WTC11 (cell line): Measurements from ENCODE around the gene DNAJC15.

ENCODE experiments used
- CDX4 ChIP-seq: fragments of 250-450 bp; sonication (Bioruptor Pico); IDR thresholded peaks from 2 replicates; pipeline ENCODE4 v1.9.0; 2021; ENCODE audit warnings: moderate library complexity, mild to moderate bottlenecking, inconsistent platforms, borderline replicate concordance
- E2F4 ChIP-seq: sonication (generic); formaldehyde crosslinking; IDR thresholded peaks from 2 replicates; pipeline ENCODE4 v1.8.1; 2022; ENCODE audit warnings: low read depth, mild to moderate bottlenecking, moderate library complexity, missing genetic modification reagents, borderline replicate concordance
- JUN ChIP-seq: sonication (generic); formaldehyde crosslinking; IDR thresholded peaks from 2 replicates; pipeline ENCODE4 v1.8.0; 2023; ENCODE audit warnings: mild to moderate bottlenecking, missing genetic modification reagents
- PREB ChIP-seq: sonication (generic); formaldehyde crosslinking; IDR thresholded peaks from 2 replicates; pipeline ENCODE4 v1.8.1; 2022; ENCODE audit warnings: mild to moderate bottlenecking, missing genetic modification reagents, moderate library complexity, borderline replicate concordance
- SP1 ChIP-seq: sonication (generic); formaldehyde crosslinking; conservative IDR thresholded peaks from 2 replicates; pipeline ENCODE4 v1.8.1; 2022; ENCODE audit warnings: missing genetic modification reagents
- ZNF671 ChIP-seq: fragments of 250-450 bp; sonication (Bioruptor Pico); IDR thresholded peaks from 2 replicates; pipeline ENCODE4 v1.8.0; 2021; ENCODE audit warnings: mild to moderate bottlenecking
- TF ChIP-seq, protein P1 (sequence below): fragments of 200-600 bp; IDR thresholded peaks from 2 replicates; pipeline ENCODE4 v1.8.0; 2022; ENCODE audit warnings: antibody characterized with exemption

- TF ChIP-seq JUN (CRISPR knock-in tag) (no peak), SP1 (CRISPR knock-in tag) (no peak), E2F4 (CRISPR knock-in tag) (no peak), PREB (CRISPR knock-in tag) (no peak), CDX4 (CRISPR knock-in tag) (no peak), ZNF671 (CRISPR knock-in tag) (no peak)
- TF ChIP-seq, protein P1, sequence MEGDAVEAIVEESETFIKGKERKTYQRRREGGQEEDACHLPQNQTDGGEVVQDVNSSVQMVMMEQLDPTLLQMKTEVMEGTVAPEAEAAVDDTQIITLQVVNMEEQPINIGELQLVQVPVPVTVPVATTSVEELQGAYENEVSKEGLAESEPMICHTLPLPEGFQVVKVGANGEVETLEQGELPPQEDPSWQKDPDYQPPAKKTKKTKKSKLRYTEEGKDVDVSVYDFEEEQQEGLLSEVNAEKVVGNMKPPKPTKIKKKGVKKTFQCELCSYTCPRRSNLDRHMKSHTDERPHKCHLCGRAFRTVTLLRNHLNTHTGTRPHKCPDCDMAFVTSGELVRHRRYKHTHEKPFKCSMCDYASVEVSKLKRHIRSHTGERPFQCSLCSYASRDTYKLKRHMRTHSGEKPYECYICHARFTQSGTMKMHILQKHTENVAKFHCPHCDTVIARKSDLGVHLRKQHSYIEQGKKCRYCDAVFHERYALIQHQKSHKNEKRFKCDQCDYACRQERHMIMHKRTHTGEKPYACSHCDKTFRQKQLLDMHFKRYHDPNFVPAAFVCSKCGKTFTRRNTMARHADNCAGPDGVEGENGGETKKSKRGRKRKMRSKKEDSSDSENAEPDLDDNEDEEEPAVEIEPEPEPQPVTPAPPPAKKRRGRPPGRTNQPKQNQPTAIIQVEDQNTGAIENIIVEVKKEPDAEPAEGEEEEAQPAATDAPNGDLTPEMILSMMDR: 0 out of 2 replicates have a peak, but pooled peaks have one; percentile 27
Observed at GRCh38 chr13:43116242-43116641, 92.9 kb downstream of the DNAJC15 start.
